Left cardiac atrium (tissue), 4 donors: Measurements from ENCODE around the gene EFCAB10. TPM values are rescaled to one million over a fixed set of nuclear protein-coding genes. Genes with fewer than 3 reads are reported as not detected.
A peak's percentile ranks its signal among the peaks of the same experiment; 100 is the strongest.
"Not testable (repeated sequence)": the region's sequence is repeated elsewhere in the genome, so short reads cannot be mapped to it uniquely, and the experiment has no call there.

Experiments
- ATAC-seq, 2 donors: fragments of 200-7000 bp; cut with Tn5 transposase; one replicate each; pipeline ENCODE4 v1.9.1; 2020; ENCODE audit warnings: mild to moderate bottlenecking in 2 of 2, moderate library complexity in 2 of 2
- DNase-seq: peaks from one replicate; pipeline ENCODE4 v3.0.0-alpha.2; 2020
- intact Hi-C, 2 donors: fragments of 100-400 bp; cut with DNase I; formaldehyde crosslinking; loops; one replicate each; pipeline versions ENCODE4 v1.14.1 to v1.15.1; 2022 to 2023
- total RNA-seq, 2 donors: library from RNA; stranded (reverse); fragmentation: NEBNext Ultra II Directional; extraction: Animal tissue kit (Norgen Biotek cat#: 25700); gene quantifications; one replicate each; pipeline ENCODE4 v1.2.1, GENCODE V29; 2021
- donor health status: DM: no; HTN: yes; CAD: no.
- donor health status: DM: no; HTN: yes; CAD: no; lungs with severe emphysema.
- donor health status: DM: yes; HTN: yes; CAD: no.
- donor health status: Dilated cardiomyopathy.

EFCAB10 gene
- total RNA-seq, 2 donors from 2014 or later: not detected

- DNase-seq (no peak), ATAC-seq (no peak)
- intact Hi-C loops: no loop called here
Observed at GRCh38 chr7:105559926-105560325, 21.4 kb downstream of the EFCAB10 start.

GRCh38 chr7:105538339-105538738 is 43.0 kb downstream of the EFCAB10 start:
- no peak for DNase-seq
- ATAC-seq: no peak
- intact Hi-C loops: no loop called here

- DNase-seq (no peak), ATAC-seq (no peak)
- intact Hi-C loops: no loop called here
Observed at GRCh38 chr7:105532709-105533460, 48.4 kb downstream of the EFCAB10 start.

- DNase-seq (peak; percentile 93), ATAC-seq (peak; percentile 100)
- intact Hi-C loops: no loop called here
Observed at GRCh38 chr7:105531792-105532671, 49.3 kb downstream of the EFCAB10 start, which contains the start of gene RINT1. RINT1 (plus strand) TSS chr7:105532201; CDS start chr7:105532316, 115 bp downstream.

- DNase-seq (no peak), ATAC-seq (no peak)
- intact Hi-C loops: no loop called here
Observed at GRCh38 chr7:105530546-105530945, 50.7 kb downstream of the EFCAB10 start.

DNA sequence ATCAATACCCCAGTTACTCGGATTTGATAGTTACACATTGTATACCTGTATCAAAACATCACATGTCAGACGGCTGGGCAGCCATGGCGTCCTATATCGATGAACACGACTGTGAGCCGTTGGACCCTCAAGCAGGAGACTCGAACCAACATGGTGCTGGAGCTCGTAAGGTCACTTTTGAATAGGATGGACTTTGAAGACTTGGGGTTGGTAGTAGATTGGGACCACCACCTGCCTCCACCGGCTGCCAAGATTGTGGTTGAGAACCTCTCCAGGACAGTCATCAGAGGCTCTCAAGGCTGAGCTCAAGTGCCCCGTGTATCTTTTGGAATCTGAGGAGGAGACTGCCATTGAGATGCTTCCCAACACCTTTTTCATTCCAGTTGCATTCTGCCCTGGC is 51.2 kb downstream of the EFCAB10 start:
- DNase-seq (no peak), ATAC-seq (no peak)
- intact Hi-C loops: no loop called here

DNA sequence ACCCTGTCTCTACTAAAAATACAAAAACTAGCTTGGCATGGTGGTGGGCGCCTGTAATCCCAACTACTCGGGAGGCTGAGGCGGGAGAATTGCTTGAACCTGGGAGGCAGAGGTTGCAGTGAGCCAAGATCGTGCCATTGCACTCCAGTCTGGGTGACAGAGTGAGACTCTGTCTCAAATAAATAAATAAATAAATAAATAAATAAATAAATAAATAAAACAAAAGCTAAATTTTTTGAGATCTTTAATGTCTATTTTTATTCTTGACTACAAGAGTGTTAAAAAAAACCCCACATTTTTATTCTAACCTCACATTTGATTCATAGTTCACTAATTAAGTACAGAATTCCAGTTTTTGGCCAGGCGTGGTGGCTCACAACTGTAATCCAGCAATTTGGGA is 53.6 kb downstream of the EFCAB10 start:
- DNase-seq, ATAC-seq, intact Hi-C loops: not testable (repeated sequence)

DNA sequence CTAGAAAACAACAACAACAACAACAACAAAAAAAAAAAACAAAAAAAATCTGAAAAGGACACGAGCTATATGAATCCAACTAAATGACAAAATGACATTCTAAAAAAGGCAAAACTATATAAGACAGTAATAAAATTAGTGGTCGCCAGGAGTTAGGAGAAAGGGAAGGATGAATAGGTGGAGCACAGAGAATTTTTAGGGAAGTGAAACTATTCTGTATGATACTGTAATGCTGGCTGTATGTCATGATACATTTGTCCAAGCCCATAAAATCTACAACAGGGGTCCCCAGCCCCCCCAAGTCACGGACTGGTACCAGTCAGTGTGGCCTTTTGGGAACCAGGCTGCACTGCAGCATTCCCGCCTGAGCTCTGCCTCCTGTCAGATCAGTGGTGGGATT is 56.5 kb downstream of the EFCAB10 start:
- intact Hi-C loops: no loop called here
- ATAC-seq (no peak), DNase-seq (no peak)

- ATAC-seq, DNase-seq, intact Hi-C loops: not testable (repeated sequence)
Observed at GRCh38 chr7:105524423-105524822, 56.9 kb downstream of the EFCAB10 start.

DNA sequence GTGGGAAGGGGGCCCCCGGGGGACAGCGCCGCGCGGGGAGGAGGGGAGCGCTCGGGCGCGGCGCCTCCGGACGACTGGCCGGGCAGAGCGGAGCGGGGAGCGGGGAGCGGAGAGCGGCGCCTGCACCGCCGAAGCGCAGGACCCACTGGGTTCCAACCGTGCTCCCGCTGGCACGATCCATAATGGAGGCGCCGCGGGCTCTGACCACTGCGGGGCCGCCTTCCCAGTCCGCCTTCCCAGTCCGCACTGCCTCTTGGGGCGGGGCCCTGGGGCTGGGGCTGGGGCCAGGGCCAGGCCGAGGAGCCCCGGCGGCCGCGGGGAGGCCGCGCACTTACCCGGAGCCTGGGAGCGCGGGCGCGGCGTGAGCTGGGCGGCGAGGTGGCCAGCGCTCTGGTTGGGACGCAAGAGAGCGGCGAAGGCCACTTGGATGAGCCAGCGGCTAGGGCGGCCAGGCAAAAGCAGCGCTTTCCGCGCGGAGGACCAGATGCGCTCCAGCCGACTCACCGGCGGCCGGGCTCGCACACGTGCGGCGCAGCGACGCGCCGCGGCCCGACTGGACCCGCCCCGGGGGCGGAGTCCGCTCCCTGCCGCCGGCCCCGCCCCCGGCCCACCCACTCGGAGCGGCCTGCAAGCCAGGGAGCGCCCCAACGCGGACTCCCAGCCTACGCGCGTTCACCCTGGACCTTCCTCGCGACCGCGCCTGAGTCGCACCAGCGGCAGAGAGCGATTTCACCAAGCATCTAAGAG is 59.4 kb downstream of the EFCAB10 start, which contains the start of gene PUS7:
Gene PUS7, minus strand, starts transcription at position 555 of the 747 bp plus-strand sequence. CDS start 13,759 bp downstream, outside the sequence.
- intact Hi-C loops: no loop called here

GRCh38 chr7:105521027-105521716 is 60.1 kb downstream of the EFCAB10 start:
- peak; percentile 64 to 70 for ATAC-seq
- peak; percentile 79 for DNase-seq
- intact Hi-C loops: no loop called here

More for the DNA sequence above, 59.4 kb downstream of the EFCAB10 start, which contains the start of gene PUS7:
- ATAC-seq (peak; percentile 97 to 98), DNase-seq (peak; percentile 90)

DNA sequence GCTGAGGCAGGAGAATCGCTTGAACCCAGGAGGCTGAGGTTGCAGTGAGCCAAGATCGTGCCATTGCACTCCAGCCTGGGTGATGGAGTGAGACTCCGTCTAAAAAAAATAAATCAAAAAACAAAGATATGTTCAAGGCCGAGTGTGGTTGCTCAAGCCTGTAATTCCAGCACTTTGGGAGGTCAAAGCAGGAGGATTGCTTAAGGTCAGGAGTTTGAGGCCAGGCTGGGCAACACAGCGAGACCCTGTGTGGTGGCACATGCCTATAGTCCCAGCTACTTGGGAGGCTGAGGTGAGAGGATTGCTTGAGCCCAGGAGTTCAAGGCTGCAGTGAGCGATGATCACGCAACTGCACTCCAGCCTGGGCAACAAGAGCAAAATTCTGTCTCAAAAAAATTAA is 60.7 kb downstream of the EFCAB10 start:
- DNase-seq, ATAC-seq, intact Hi-C loops: not testable (repeated sequence)

DNA sequence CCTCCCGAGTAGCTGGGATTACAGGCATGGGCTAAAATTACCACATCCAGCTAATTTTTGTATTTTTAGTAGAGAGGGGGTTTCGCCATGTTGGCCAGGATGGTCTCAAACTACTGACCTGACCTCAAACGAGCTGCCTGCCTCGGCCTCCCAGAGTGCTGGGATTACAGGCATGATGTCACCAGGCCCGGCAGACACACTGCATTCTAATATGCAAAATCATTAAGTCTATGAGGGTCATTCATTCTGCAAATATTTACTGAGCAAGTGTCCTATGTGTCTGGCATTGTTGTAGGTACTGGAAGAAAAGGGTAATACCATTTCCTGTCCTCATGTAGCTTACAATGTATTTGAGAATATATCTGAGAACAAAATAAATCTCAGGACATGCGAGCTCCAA is 61.9 kb downstream of the EFCAB10 start:
- intact Hi-C loops: no loop called here
- DNase-seq (no peak), ATAC-seq (no peak)

GRCh38 chr7:105515610-105516009 is 65.7 kb downstream of the EFCAB10 start:
- ATAC-seq, intact Hi-C loops, DNase-seq: not testable (repeated sequence)

Other genes starting within 250 kb of the EFCAB10 start
- 10 to 100 TPM; 26.5 to 28.9 TPM for gene SRPK2, start 192.6 kb downstream of the EFCAB10 start, total RNA-seq
- 10 to 100 TPM in 1 of 2 donors, 1 to 10 TPM in 1; 4.3 to 10.7 TPM for gene PUS7, start 59.2 kb downstream of the EFCAB10 start, total RNA-seq
- gene RINT1, start 49.3 kb downstream of the EFCAB10 start, total RNA-seq: 10 to 100 TPM; 11.8 to 13.8 TPM